ENCODE data around the gene CRISPLD2.

The CRISPLD2 gene

DNA sequence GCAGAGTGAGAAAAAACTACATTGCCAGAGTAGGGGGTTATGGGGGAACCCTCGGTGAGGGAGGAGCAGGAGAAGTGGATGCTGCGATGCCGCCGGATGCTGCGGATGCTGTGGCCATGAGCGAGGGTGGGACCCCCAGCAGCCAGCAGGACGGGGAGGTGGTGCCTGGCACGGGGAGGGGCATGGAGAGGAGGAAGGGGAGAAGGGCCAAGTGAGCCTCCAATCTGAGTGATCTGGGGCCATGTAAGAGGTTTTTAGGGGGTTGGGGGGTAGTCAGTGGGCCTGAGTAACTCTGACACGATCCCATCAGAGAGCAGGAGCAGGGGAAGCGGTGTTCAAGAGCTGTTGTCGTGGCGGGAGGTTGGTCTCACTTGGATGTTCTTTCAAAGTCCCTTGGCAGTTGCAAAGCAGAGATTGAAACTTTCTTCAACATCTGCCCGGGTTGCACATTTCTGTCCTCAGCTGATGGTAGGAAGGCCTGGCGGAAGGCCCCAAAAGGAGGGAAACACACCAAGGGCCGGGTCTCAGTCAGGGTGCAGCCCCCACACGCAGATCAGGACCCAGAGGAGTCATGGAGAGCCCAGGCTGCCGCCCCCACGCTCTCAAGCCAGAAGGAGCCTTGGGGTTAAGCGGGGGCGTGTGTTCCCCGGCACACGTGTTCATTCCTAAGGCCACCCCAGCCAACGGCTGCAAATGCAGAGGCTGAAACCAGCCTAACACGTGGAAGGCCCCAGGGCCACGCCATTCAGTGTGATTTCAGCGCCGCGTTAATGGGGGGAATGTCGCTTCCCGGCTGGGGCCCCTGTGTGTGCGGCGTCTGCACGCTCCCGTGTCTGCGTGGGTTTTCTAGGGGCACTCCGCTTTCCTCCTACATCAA lies 109.9 kb downstream of the CRISPLD2 start:
- no peak for DNase-seq (ENCODE audit: low read depth)
- TF ChIP-seq, protein P1, sequence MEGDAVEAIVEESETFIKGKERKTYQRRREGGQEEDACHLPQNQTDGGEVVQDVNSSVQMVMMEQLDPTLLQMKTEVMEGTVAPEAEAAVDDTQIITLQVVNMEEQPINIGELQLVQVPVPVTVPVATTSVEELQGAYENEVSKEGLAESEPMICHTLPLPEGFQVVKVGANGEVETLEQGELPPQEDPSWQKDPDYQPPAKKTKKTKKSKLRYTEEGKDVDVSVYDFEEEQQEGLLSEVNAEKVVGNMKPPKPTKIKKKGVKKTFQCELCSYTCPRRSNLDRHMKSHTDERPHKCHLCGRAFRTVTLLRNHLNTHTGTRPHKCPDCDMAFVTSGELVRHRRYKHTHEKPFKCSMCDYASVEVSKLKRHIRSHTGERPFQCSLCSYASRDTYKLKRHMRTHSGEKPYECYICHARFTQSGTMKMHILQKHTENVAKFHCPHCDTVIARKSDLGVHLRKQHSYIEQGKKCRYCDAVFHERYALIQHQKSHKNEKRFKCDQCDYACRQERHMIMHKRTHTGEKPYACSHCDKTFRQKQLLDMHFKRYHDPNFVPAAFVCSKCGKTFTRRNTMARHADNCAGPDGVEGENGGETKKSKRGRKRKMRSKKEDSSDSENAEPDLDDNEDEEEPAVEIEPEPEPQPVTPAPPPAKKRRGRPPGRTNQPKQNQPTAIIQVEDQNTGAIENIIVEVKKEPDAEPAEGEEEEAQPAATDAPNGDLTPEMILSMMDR (IDR thresholded peaks at IDR 0.05; ENCODE audit: low read depth, low read length, missing control alignments): no peak

DNA sequence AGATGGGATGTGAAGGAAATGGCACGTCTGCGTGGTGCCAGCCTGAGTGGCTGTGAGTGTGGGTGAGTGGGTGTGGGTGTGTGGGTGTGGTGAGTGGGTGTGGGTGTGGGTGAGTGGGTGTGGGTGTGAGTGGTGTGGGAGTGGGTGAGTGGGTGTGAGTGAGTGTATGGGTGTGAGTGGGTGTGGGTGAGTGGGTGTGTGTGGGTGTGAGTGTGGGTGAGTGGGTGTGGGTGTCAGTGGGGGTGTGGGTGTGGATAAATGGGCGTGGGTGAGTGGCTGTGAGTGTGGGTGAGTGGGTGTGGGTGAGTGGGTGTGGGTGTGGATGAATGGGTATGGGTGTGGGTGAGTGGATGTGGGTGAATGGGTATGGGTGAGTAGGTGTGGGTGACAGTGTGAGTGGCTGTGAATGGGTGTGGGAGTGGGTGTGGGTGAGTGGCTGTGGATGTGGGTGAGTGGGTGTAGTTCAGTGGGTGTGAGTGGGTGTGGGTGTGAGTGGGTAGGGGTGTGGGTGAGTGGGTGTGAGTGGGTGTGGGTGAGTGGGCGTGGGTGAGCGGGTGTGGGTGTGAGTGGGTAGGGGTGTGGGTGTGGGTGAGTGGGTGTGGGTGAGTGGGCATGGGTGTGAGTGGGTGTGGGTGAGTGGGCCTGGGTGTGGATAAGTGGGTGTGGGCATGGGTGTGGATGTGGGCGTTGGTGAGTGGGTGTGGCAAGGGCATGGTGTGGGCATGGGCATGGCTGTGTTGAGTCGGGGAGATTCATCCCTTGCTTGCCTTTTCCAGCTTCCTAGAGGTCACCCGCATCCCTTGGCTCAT lies 110.7 kb downstream of the CRISPLD2 start:
- H3K4me3 ChIP-seq (ENCODE audit: low read depth, low read length): no peak overlapping the region
- TF ChIP-seq, protein P1 (IDR thresholded peaks at IDR 0.05; ENCODE audit: low read depth, low read length, missing control alignments): no peak
- DNase-seq (ENCODE audit: low read depth): no peak

More for the DNA sequence above, 109.9 kb downstream of the CRISPLD2 start:
- no peak overlapping the region for H3K4me3 ChIP-seq (ENCODE audit: low read depth, low read length)

- no peak overlapping the region for H3K4me3 ChIP-seq (ENCODE audit: low read depth, low read length)
- TF ChIP-seq, protein P1 (IDR thresholded peaks at IDR 0.05; ENCODE audit: low read depth, low read length, missing control alignments): no peak
- DNase-seq (ENCODE audit: low read depth): no peak
Measured at GRCh38 chr16:84931107-84931494, 111.3 kb downstream of the CRISPLD2 start.

- no peak overlapping the region for H3K4me3 ChIP-seq (ENCODE audit: low read depth, low read length)
- DNase-seq (ENCODE audit: low read depth): no peak
- TF ChIP-seq, protein P1 (IDR thresholded peaks at IDR 0.05; ENCODE audit: low read depth, low read length, missing control alignments): no peak
Measured at GRCh38 chr16:84931506-84931905, 111.7 kb downstream of the CRISPLD2 start.

- no peak for DNase-seq (ENCODE audit: low read depth)
- TF ChIP-seq, protein P1 (IDR thresholded peaks at IDR 0.05; ENCODE audit: low read depth, low read length, missing control alignments): no peak
- H3K4me3 ChIP-seq (ENCODE audit: low read depth, low read length): no peak overlapping the region
Measured at GRCh38 chr16:84932681-84933080, 112.9 kb downstream of the CRISPLD2 start.

- TF ChIP-seq, protein P1 (IDR thresholded peaks at IDR 0.05; ENCODE audit: low read depth, low read length, missing control alignments): no peak
- DNase-seq (ENCODE audit: low read depth): no peak
- H3K4me3 ChIP-seq (ENCODE audit: low read depth, low read length): no peak overlapping the region
Measured at GRCh38 chr16:84933774-84934631, 114.2 kb downstream of the CRISPLD2 start.
